ENCODE data around the gene AS3MT. TPM values are rescaled to one million over a fixed set of nuclear protein-coding genes. Genes with fewer than 3 reads are reported as not detected.

Gene AS3MT
- polyA plus RNA-seq, 1 of the 3 experiments (the other 2 are of a cell fraction): 9.0 TPM

- H3K27me3 ChIP-seq (ENCODE audit: insufficient read depth): no peaks in the 10 kb centered on the region
- H3K4me2 ChIP-seq: no peak overlapping the region
- ChIA-PET POLR2A (no interaction called here), CTCF (no interaction called here)
- no peaks in the 10 kb centered on the region for H3K9me2 ChIP-seq
- H3K9me3 ChIP-seq: no peaks in the 10 kb centered on the region
- H3K79me2 ChIP-seq (ENCODE audit: insufficient read depth): no peaks in the 10 kb centered on the region
- no peak overlapping the region for H3K4me3 ChIP-seq (ENCODE audit: low read depth in 2 of 2, low read length in 1 of 2)
- no peak overlapping the region for H3K27ac ChIP-seq (ENCODE audit: low read depth in 2 of 2, low read length in 1 of 2)
- no peaks in the 10 kb centered on the region for H3K36me3 ChIP-seq (replicated peaks in 1 of 2; ENCODE audit: control insufficient read depth in 1 of 2, insufficient read depth in 2 of 2, low read length in 1 of 2)
- DNase-seq: no peak
- H3K9ac ChIP-seq: no peak overlapping the region
- no peaks in the 10 kb centered on the region for H3F3A ChIP-seq (replicated peaks; ENCODE audit: insufficient read depth)
- 88% methylated on average over 3 of the region's 3 CpGs for WGBS (ENCODE audit: low lambda C conversion rate)
- TF ChIP-seq SIN3A (IDR thresholded peaks at IDR 0.05; ENCODE audit: borderline replicate concordance, low read depth, low read length): no peak
- no peak for TF ChIP-seq GATA2 (CRISPR knock-in tag; IDR thresholded peaks at IDR 0.05)
- no peak for TF ChIP-seq NFIC (IDR thresholded peaks at IDR 0.05; ENCODE audit: borderline replicate concordance)
- no peak for TF ChIP-seq FOSL2 (IDR thresholded peaks at IDR 0.05; ENCODE audit: borderline replicate concordance, low read depth)
- TF ChIP-seq RCOR1 (IDR thresholded peaks at IDR 0.05; ENCODE audit: low read length): no peak
- no peak for TF ChIP-seq PBX3 (IDR thresholded peaks at IDR 0.05)
- TF ChIP-seq EP300 (IDR thresholded peaks at IDR 0.05; ENCODE audit: borderline replicate concordance in 1 of 2, low read depth in 1 of 2, low read length in 1 of 2): no peak
- no peak for TF ChIP-seq REST (IDR thresholded peaks at IDR 0.05; ENCODE audit: low read depth, low read length)
- TF ChIP-seq SMC3 (IDR thresholded peaks at IDR 0.05; ENCODE audit: low read depth, low read length): no peak
- TF ChIP-seq GABPA (IDR thresholded peaks at IDR 0.05; ENCODE audit: low read depth): no peak
- no peak for TF ChIP-seq CTCF (IDR thresholded peaks at IDR 0.05)
- H2AFZ ChIP-seq (ENCODE audit: low read depth): no peak overlapping the region
- H3K4me1 ChIP-seq (ENCODE audit: control insufficient read depth in 1 of 2, insufficient read depth in 2 of 2, low read depth in 1 of 2, low read length in 1 of 2): no peaks in the 10 kb centered on the region
- no peaks in the 10 kb centered on the region for H4K20me1 ChIP-seq (ENCODE audit: insufficient read depth)
Observed at GRCh38 chr10:102951316-102951715, 82.0 kb downstream of the AS3MT start.

Small RNA genes within 50 kb of the gene (small RNA-seq; reads per million reads assigned to genes)
- gene AS3MT (0 reads per million in 7 experiments), gene RF00026 (0 reads per million in 7 experiments)

Other genes with a start within 250 kb of the AS3MT start
- 67.0 and 108 TPM in 2 replicates for gene TRIM8, start 225.0 kb upstream of the AS3MT start, polyA plus RNA-seq (2012; rRNA removed)
- 11.2 and 12.5 TPM in 2 replicates for gene ARL3, start 155.1 kb upstream of the AS3MT start, polyA plus RNA-seq (2012; rRNA removed)
- gene SFXN2, start 154.8 kb upstream of the AS3MT start, polyA plus RNA-seq (2012; rRNA removed): 10.2 and 10.6 TPM in 2 replicates
- gene WBP1L, start 125.5 kb upstream of the AS3MT start, polyA plus RNA-seq (2012; rRNA removed): 22.8 and 29.8 TPM in 2 replicates
- gene CYP17A1, start 32.1 kb upstream of the AS3MT start, polyA plus RNA-seq (2012; rRNA removed): not detected in 2 replicates
- 42.7 and 45.4 TPM in 2 replicates for gene BORCS7, start 15.2 kb upstream of the AS3MT start, polyA plus RNA-seq (2012; rRNA removed)
- gene CNNM2, start 48.8 kb downstream of the AS3MT start, polyA plus RNA-seq (2012; rRNA removed): 2.2 and 4.0 TPM in 2 replicates

All from SK-N-SH (cell line).